Non-pigmented ciliary epithelial cell (primary cell): ENCODE measurements around the gene SCN4B.

Experiments used
- DNase-seq: peaks from one replicate; pipeline ENCODE4 v3.0.0-alpha.2; 2010; ENCODE audit warnings: low read depth

SCN4B gene

DNA sequence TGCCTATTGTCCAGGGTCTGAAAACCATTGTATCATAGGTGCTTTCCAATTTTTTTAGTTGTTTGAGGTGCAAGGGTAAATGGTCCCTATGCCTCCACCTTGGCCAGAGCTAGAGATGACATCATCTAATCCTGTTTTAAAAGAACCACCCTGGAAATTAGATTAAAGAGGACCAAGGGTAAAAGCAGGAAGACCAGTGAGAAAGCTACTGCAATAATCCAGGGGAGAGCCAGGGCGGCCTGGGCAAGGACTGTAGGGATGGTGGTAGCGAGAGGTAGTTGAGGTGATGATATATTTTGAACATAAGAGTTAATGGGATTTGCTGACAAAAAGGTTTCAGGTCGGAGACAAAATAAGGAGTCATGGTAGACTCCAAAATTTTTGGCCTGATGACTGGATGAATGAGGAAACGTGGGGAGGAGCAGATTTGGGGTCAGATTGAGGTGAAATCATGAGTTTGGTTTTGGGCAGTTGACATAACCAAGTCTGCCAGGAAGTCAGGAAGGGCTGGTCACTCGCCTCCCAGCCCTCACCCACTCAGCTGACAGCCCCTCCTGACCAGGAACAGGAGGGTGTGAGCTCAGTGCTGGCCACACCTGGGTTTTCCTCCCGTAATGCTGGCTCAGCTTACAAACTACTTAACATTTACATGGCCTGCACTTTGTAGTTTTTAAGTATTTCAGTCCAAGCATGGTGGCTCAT is 23.0 kb downstream of the SCN4B start:
- no peak for DNase-seq

DNA sequence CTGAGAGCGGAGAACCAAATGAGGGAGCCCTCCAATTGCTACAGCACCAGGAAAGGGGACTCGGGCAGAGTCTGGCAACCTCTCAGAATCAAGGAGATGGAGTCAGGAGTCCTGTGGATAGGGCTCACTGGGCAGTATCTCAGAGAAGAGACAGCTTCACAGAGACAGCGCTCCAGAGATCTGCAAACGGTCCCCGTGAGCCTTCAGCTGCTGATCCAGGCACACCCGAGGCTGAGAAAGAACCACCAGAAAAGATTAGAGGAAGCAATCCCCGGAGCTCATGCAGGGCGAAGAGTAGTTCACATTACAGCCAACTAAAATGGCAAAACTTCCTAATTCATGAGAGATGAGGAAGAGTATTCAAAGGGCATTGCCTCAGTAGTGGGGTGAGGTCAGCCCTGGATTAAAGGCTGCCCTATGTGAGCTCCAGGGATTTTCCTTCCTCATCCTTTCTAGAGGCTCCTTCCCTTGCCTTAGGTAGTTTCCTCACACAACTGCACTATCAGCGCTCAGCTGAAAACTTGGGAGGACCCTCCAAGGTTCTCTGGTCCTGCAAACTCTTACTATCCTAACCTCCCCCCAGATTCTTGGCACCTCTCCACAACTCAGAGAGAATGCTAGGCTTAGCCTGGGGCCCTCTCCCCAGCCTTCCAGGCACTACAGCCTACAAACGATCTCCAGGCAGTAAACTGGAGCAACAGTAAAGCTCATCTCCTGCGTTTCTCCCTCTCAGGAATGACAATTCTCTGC is 23.7 kb downstream of the SCN4B start:
- no peak for DNase-seq

DNA sequence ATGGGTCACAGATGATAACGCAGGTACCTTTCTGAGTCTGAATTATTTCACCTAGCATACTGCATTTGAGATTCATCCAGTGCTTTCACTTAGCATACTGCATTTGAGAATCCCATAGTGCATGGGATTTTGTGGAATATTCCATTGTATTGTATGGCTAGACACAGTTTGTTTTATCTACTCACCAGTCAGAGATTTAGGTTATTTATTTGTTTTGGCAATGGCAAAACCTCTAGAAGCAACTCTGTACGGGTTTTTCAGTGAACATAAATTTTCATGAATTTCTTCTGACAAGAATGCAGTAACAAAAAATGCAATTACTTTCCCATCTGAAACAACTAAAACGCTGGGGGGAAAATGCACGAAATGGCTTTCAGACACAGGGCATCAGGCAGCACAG is 24.3 kb downstream of the SCN4B start:
- no peak for DNase-seq

GRCh38 chr11:118126082-118126838 is 26.4 kb downstream of the SCN4B start:
- DNase-seq, result no peak

DNA sequence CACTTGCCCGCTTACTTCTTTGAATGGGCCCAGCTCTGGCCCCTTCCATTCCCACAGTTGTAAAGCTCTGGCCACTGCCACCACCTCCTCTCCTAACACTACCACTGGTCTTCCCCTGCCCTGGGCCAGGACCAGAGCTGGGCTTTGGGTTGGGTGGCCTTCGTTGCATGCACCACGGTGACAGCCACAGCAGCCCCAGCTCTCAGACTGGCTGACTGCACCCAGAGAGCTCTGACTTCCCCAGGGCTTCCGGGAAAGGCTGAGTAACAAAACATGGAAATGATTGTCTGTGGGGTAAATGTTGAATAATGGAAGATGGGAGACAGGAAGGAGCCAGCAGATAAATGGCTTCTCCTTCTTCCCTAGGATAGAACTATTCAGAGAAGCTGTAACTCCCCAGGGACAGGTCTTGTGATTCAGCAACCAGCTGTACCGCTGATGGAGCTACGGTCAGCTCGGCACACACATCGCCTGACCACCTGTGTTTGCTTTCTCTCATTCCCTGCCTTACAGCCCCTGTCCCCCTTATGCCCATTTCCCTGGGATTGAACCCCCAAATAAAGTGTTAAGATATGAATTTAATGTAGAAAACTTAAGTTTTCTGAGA is 27.6 kb downstream of the SCN4B start:
- no peak for DNase-seq

- DNase-seq, result no peak
Measured at GRCh38 chr11:118120793-118121192, 31.8 kb downstream of the SCN4B start.

GRCh38 chr11:118117790-118118601 is 34.6 kb downstream of the SCN4B start:
- no peak for DNase-seq

- DNase-seq, result no peak
Measured at GRCh38 chr11:118115048-118115447, 37.6 kb downstream of the SCN4B start.

DNA sequence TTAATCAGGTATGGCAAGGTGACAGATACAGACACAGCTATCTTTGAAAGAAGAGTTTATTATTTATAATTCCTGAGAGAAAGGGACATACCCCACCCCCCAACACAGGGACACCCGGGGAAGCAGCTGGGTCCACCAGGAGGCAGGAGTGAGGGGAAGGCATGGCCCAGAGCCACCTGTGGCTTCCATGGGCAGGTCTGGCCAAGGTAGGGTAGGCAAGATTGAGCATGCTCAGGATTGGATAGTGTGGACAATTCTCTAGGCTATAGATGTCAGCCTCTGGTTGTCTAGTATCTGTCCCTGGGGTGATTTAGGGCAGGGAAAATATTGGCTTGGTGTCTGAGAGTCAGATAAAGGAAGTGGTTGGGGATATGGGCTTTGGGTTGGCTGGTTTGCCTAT is 38.4 kb downstream of the SCN4B start:
- DNase-seq, result no peak

- no peak for DNase-seq
Measured at GRCh38 chr11:118112711-118113430, 39.8 kb downstream of the SCN4B start.

GRCh38 chr11:118111744-118112035 is 40.9 kb downstream of the SCN4B start:
- DNase-seq, result no peak

DNA sequence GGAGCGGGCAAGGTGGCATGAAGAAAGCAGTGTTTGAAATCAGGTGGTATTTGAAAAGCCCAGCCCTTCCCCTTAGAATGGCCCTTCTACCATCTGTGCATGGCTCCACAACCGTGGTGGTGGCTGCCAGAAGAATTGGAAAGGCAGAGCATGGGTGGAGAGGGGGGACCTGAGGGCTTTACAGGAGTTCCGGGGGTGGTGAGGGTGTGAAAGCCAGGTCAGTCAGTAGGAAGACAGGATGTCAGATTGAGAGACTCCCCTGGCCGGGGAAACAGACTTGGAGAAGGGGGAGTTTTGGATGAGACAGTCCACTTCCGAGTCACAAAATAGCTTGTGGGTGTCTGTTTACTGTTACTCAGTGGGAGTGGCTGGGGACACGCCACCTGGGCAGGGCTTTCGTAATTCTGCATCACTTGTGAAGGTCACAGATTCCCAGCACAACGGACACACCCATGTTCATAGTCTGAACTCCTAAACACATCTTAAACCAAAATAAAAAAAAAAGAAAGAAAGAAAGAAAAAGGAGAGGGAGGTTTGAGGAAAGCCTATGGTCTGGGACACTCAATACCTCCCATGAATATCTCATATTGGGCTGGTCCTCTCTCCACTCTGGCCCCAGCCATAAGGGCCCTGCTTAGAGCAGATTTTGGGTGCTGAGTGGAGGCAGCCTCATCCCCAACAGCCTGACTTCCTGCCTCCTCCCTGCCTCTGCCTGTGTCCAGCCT is 41.4 kb downstream of the SCN4B start:
- DNase-seq, result no peak

DNA sequence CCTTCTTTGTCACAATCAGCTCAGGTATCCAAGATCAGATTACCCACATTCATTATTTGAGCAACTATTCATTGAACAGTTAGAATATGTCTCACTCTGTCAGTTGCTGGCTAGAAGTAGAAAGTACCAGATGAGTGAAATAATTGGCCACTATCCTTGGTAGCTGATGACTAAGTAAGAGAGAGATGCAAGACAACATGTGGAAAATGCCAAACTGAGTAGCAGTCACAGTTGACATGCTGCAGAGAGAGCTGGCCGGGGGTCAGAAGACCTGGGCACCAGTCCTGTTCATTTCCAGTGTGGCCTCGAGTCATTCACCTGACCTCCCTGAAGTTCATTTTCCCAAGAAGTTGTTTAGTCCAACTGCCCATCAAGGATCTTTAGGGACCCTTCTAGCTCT is 43.4 kb downstream of the SCN4B start:
- DNase-seq, result no peak

DNA sequence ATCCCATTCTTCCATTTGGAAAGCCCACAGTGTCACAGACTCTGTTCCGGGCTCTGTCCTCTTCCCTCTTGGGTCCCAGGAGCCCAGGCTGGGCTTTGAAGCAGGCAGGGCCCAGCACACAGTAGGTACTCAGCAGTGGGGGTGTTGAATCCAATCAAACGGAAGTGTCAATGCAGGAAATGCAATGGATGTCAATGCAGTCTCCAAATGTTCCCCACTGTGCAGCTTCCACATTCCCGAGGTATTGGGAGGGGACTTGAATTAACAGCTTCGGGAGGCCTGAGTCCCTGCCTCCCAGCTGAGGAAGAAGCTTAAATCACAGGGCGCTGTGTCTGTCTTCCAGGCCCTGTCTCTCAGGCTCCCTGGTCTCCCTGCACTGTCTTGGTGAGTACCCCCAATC is 44.1 kb downstream of the SCN4B start:
- DNase-seq, result no peak

DNA sequence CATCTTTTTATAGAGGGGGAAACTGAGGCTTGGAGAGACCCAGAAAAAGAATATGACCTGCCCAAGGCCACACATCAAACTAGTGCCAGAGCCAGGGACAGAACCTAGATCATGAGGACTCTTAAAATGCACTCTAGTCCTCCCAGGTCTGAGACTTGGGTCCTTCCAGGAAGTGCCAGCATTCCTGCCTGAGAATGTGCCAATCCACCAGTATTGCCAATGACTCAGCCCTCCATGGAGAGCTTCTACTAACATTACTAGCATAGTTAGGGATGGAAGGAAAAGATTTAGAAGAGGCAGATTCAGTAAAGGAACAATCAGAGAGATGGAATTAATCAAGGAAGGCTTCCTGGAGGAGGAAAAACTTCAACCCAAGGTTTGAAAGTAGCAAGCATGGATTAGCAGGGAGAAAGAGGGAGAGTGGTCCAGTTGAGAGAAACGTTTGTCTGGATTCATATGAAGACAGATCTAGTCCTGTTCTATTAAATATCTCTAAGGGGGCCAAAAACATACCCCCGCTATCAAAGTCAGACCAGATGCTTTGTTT is 45.8 kb downstream of the SCN4B start:
- DNase-seq, result no peak

DNA sequence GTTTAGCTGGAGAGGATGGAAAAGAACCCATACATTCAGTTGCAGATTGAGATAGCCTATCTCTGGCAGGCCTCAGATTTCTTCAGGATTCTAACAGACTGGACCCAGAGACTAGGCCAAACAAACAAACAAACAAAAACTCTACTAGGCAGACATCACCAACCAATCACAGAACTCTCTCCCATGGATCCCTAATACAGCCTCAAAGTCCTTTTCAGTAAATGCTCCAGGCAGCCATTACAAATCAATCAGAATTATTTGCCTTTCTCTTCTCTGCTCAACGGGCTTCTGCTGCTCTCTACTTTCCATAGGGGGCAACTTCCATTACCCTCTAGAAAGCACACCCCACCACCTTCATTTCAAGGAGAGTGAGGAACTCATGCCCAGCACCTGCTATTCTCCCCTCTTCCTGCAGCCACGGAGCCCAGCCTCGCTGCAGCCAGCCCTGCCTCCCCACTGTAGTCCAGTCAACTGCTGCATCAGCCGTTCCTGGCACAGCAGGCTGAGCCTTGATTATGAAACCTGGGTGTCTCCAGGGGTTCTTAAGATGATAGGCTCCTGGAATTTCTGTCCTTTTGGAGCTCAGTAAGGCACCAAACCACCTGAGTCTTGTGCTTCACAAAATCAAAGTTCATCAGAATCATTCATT is 46.8 kb downstream of the SCN4B start:
- no peak for DNase-seq

GRCh38 chr11:118104491-118104890 is 48.1 kb downstream of the SCN4B start:
- DNase-seq, result no peak

GRCh38 chr11:118102721-118103261 is 49.8 kb downstream of the SCN4B start:
- DNase-seq, result no peak

DNA sequence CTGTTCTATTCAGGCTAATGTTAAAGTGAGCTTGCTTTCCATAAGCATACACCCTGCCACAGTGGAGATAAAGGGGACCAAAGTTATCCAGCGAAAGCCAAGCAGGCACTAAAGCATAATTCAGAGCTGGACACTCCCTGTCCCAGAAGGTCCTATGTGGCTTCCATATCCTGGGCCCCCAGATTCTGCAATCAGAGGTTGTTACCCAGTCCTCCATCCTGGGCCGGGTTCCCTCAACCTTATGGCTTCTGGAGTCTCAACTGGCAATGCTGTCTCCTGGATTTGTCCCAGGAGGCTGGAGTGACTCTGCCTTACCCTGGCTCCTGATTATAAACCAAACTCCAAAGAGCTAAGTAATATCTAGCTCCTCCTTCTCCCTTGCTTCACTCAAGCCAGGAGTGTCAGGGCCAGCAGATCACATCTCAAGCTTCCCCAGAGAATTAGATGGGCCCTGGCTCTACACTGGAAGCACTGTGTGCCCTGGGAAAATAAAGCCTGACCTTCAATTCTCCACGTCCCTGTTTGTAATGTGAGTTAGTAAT is 51.9 kb downstream of the SCN4B start:
- DNase-seq, result no peak
